ENCODE data around the gene RNF166. TPM values are rescaled to one million over a fixed set of nuclear protein-coding genes. Genes with fewer than 3 reads are reported as not detected.

The RNF166 gene
- total RNA-seq, 1 donor from 2014 or later: 21.4 TPM

GRCh38 chr16:88723911-88724310 lies 17.7 kb upstream of the RNF166 start:
- H3K36me3 Mint-ChIP-seq: peaks cover 11% of the 10 kb centered on the region
- no peaks in the 10 kb centered on the region for H3K9me3 Mint-ChIP-seq
- no peak for TF ChIP-seq CTCF (IDR thresholded peaks at IDR 0.05; ENCODE audit: unreplicated experiment)
- H3K27ac Mint-ChIP-seq: no peak overlapping the region
- no peak for DNase-seq (ENCODE audit: low spot score in 2 of 2, unreplicated experiment in 2 of 2)
- H3K4me1 Mint-ChIP-seq: no peaks in the 10 kb centered on the region
- no peak overlapping the region for H3K4me3 Mint-ChIP-seq
- no peaks in the 10 kb centered on the region for H3K27me3 Mint-ChIP-seq (ENCODE audit: low read depth)

GRCh38 chr16:88723507-88723887 lies 17.3 kb upstream of the RNF166 start:
- H3K9me3 Mint-ChIP-seq: no peaks in the 10 kb centered on the region
- no peak overlapping the region for H3K27ac Mint-ChIP-seq
- TF ChIP-seq CTCF (IDR thresholded peaks at IDR 0.05; ENCODE audit: unreplicated experiment): no peak

GRCh38 chr16:88722784-88723506 lies 16.7 kb upstream of the RNF166 start:
- TF ChIP-seq CTCF (IDR thresholded peaks at IDR 0.05; ENCODE audit: unreplicated experiment): no peak
- DNase-seq (ENCODE audit: low spot score in 2 of 2, unreplicated experiment in 2 of 2): no peak
- H3K4me3 Mint-ChIP-seq: no peak overlapping the region

More at GRCh38 chr16:88723507-88723887, 17.3 kb upstream of the RNF166 start:
- peaks cover 11% of the 10 kb centered on the region for H3K36me3 Mint-ChIP-seq
- H3K4me3 Mint-ChIP-seq: no peak overlapping the region
- DNase-seq (ENCODE audit: low spot score in 2 of 2, unreplicated experiment in 2 of 2): no peak
- no peaks in the 10 kb centered on the region for H3K27me3 Mint-ChIP-seq (ENCODE audit: low read depth)
- no peaks in the 10 kb centered on the region for H3K4me1 Mint-ChIP-seq

GRCh38 chr16:88721815-88722755 lies 15.9 kb upstream of the RNF166 start:
- TF ChIP-seq CTCF (IDR thresholded peaks at IDR 0.05; ENCODE audit: unreplicated experiment): no peak
- Mint-ChIP-seq H3K27ac (no peak overlapping the region), H3K4me3 (no peak overlapping the region), H3K27me3 (ENCODE audit: low read depth) (no peaks in the 10 kb centered on the region), H3K36me3 (peaks cover 21% of the 10 kb centered on the region), H3K9me3 (no peaks in the 10 kb centered on the region), H3K4me1 (no peaks in the 10 kb centered on the region)
- DNase-seq (ENCODE audit: low spot score in 2 of 2, unreplicated experiment in 2 of 2): no peak

More at GRCh38 chr16:88722784-88723506, 16.7 kb upstream of the RNF166 start:
- H3K36me3 Mint-ChIP-seq: peaks cover 16% of the 10 kb centered on the region
- H3K4me1 Mint-ChIP-seq: no peaks in the 10 kb centered on the region
- no peaks in the 10 kb centered on the region for H3K27me3 Mint-ChIP-seq (ENCODE audit: low read depth)
- no peaks in the 10 kb centered on the region for H3K9me3 Mint-ChIP-seq
- no peak overlapping the region for H3K27ac Mint-ChIP-seq

- no peak overlapping the region for H3K4me3 Mint-ChIP-seq
- no peaks in the 10 kb centered on the region for H3K27me3 Mint-ChIP-seq (ENCODE audit: low read depth)
- peaks cover 21% of the 10 kb centered on the region for H3K36me3 Mint-ChIP-seq
- no peak for TF ChIP-seq CTCF (IDR thresholded peaks at IDR 0.05; ENCODE audit: unreplicated experiment)
- no peaks in the 10 kb centered on the region for H3K4me1 Mint-ChIP-seq
- no peak overlapping the region for H3K27ac Mint-ChIP-seq
- DNase-seq (ENCODE audit: low spot score in 2 of 2, unreplicated experiment in 2 of 2): no peak
- H3K9me3 Mint-ChIP-seq: no peaks in the 10 kb centered on the region
These were observed 15.0 kb upstream of the RNF166 start for GRCh38 chr16:88721236-88721635.

Data from mesothelial cell of epicardium (in vitro differentiated cells).